ENCODE measurements around the gene MPZL3.

GRCh38 chr11:118263112-118263511, 10.9 kb upstream of the MPZL3 start:
- TF ChIP-seq CTCF (IDR thresholded peaks at IDR 0.05) (no peak), KDM5A (IDR thresholded peaks at IDR 0.05) (no peak), FOSB (CRISPR knock-in tag; IDR thresholded peaks at IDR 0.05) (no peak)

Data from A549 (cell line).